ENCODE results near the gene TYMP.

- TF ChIP-seq, protein P1, sequence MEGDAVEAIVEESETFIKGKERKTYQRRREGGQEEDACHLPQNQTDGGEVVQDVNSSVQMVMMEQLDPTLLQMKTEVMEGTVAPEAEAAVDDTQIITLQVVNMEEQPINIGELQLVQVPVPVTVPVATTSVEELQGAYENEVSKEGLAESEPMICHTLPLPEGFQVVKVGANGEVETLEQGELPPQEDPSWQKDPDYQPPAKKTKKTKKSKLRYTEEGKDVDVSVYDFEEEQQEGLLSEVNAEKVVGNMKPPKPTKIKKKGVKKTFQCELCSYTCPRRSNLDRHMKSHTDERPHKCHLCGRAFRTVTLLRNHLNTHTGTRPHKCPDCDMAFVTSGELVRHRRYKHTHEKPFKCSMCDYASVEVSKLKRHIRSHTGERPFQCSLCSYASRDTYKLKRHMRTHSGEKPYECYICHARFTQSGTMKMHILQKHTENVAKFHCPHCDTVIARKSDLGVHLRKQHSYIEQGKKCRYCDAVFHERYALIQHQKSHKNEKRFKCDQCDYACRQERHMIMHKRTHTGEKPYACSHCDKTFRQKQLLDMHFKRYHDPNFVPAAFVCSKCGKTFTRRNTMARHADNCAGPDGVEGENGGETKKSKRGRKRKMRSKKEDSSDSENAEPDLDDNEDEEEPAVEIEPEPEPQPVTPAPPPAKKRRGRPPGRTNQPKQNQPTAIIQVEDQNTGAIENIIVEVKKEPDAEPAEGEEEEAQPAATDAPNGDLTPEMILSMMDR (IDR thresholded peaks at IDR 0.05) = no peak
- TF ChIP-seq NFE2L2 (conservative IDR thresholded peaks at IDR 0.05; ENCODE audit: low read length) = no peak
- TF ChIP-seq, protein P2, sequence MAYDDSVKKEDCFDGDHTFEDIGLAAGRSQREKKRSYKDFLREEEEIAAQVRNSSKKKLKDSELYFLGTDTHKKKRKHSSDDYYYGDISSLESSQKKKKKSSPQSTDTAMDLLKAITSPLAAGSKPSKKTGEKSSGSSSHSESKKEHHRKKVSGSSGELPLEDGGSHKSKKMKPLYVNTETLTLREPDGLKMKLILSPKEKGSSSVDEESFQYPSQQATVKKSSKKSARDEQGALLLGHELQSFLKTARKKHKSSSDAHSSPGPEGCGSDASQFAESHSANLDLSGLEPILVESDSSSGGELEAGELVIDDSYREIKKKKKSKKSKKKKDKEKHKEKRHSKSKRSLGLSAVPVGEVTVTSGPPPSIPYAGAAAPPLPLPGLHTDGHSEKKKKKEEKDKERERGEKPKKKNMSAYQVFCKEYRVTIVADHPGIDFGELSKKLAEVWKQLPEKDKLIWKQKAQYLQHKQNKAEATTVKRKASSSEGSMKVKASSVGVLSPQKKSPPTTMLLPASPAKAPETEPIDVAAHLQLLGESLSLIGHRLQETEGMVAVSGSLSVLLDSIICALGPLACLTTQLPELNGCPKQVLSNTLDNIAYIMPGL (CRISPR knock-in tag; IDR thresholded peaks at IDR 0.05; ENCODE audit: borderline replicate concordance) = no peak
- TF ChIP-seq JUNB (IDR thresholded peaks at IDR 0.05) = no peak
- TF ChIP-seq SMC3 (IDR thresholded peaks at IDR 0.05) = no peak
- TF ChIP-seq RFX5 (IDR thresholded peaks at IDR 0.05) = no peak
- TF ChIP-seq POLR2A (IDR thresholded peaks at IDR 0.05; ENCODE audit: low read length) = no peak
- TF ChIP-seq, protein P3, sequence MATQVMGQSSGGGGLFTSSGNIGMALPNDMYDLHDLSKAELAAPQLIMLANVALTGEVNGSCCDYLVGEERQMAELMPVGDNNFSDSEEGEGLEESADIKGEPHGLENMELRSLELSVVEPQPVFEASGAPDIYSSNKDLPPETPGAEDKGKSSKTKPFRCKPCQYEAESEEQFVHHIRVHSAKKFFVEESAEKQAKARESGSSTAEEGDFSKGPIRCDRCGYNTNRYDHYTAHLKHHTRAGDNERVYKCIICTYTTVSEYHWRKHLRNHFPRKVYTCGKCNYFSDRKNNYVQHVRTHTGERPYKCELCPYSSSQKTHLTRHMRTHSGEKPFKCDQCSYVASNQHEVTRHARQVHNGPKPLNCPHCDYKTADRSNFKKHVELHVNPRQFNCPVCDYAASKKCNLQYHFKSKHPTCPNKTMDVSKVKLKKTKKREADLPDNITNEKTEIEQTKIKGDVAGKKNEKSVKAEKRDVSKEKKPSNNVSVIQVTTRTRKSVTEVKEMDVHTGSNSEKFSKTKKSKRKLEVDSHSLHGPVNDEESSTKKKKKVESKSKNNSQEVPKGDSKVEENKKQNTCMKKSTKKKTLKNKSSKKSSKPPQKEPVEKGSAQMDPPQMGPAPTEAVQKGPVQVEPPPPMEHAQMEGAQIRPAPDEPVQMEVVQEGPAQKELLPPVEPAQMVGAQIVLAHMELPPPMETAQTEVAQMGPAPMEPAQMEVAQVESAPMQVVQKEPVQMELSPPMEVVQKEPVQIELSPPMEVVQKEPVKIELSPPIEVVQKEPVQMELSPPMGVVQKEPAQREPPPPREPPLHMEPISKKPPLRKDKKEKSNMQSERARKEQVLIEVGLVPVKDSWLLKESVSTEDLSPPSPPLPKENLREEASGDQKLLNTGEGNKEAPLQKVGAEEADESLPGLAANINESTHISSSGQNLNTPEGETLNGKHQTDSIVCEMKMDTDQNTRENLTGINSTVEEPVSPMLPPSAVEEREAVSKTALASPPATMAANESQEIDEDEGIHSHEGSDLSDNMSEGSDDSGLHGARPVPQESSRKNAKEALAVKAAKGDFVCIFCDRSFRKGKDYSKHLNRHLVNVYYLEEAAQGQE (IDR thresholded peaks at IDR 0.05) = no peak
- no peak for TF ChIP-seq MYC (IDR thresholded peaks at IDR 0.05; ENCODE audit: borderline replicate concordance, low read length)
Measured at GRCh38 chr22:50532824-50533796, 3.3 kb upstream of the TYMP start.

All from A549 (cell line).